T-helper 22 cell (primary cell): Measurements from ENCODE around the gene FAM171A1.
A peak's percentile ranks its signal among the peaks of the same experiment; 100 is the strongest.

Source experiments
- DNase-seq: peaks from one replicate; pipeline ENCODE4 v3.0.0-alpha.2; 2020; ENCODE audit warnings: low read depth

The FAM171A1 gene

GRCh38 chr10:15373199-15373598 is 2.1 kb upstream of the FAM171A1 start:
- DNase-seq, result no peak

- DNase-seq, result peak; percentile 3
Measured at GRCh38 chr10:15370212-15370855, 755 bp downstream of the FAM171A1 start.

- DNase-seq, result no peak
Measured at GRCh38 chr10:15369256-15370211, 1.6 kb downstream of the FAM171A1 start.

DNA sequence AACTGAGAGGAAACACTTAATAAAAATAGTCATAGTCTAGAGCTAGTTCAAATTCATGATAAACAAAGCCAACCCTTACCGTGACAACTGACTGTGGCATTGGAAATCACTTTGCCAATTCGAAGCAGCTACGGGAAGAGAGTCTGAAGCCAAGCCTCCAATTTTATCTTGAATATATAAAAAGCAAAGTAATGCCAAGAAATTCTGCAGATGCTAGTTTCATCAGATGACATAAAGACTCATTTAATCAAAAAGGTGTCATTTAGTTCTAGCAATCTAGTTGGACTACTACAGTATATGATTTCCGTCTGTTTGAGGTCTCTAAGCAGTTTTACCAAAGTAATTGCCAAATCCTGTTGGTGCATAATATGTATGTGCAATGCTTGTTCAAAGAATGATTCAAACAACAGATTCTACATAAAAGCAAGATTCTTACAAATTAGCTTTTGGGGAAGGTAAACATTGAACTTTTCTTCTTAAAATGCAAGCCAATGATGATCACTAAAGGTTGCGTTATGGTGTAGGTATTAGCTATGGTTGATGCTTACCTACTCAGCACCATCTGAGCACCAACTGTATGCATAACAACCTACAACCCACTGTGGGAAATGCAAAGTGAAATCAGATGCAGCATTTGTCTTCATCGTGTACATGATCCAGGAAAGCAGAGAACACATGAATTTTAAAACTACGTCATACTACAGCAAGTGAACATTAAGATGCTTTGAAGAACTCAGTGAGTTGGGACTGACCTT is 2.8 kb downstream of the FAM171A1 start:
- no peak for DNase-seq

DNA sequence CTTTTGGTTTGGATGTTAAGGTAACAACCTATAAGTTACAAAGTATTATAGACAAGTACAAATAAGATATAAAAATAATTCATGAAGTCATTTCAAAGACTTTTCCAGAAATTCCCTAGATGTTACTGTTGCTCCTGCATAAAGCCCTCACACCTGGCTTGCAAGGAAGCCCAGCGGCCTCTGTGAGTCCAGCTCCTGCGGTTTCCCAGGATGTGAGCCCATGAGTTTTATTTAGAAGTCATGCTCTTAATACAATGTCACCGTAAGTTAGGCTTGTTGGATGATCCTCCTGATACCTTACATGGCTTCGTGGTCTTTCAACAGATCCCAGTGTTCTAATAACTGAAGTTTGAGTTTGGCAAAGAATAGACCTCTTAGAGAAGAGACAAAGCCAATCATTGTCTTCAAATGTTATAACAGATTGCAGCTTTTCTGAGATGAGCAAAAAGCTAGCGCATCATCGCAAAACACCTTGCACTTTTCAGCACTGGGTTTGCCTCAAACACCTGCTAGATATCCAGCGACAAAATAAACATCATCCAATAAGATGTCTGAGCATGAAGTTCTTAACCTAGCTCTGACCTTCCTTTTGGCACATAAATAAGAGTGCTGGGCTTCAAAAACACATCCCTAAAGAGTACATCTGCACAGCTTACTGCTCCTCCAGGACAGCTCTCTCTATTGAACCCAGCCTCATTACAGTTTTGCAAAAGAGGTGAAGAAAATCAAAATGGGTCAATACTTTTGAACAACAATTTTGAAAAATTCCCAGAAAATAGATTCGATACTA is 3.6 kb downstream of the FAM171A1 start:
- no peak for DNase-seq

DNA sequence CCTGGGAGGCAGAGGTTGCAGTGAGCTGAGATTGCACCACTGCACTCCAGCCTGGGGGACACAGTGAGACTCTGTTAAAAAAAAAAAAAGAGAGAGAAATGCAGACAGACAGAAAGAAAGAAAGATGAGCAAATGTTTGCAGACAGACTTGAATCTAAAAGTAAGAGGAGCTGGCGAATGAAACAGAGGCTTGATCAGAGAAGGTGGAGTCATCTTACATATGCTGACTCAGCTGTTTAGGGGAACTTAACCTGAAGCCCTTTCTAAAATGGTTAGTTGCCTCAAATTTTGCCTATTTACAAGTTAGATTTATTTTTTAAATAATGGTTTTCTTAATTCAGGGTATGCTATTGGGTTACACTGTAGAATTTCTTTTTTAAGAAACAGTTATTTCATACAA is 5.4 kb downstream of the FAM171A1 start:
- no peak for DNase-seq

DNA sequence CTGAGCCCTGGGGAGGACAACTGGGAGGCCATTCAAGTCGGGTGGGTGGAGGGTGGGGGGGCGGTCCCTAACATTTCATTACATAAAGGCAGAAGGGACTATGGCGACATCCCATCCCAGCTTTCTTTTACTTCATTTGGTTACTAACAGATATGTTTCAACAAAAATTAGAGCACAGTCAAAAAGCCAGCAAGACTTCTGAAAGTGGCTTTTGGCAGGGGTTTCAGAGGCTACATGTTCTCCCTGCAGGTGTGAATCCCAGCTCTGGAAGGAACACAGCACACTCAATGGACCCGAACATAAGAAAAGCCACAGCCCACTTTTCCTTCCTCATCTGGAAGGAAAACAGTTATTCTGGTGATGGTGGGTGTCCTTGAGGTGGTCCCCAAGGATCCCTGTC is 7.1 kb downstream of the FAM171A1 start:
- DNase-seq, result no peak

- DNase-seq, result no peak
Measured at GRCh38 chr10:15363031-15363430, 8.1 kb downstream of the FAM171A1 start.

DNA sequence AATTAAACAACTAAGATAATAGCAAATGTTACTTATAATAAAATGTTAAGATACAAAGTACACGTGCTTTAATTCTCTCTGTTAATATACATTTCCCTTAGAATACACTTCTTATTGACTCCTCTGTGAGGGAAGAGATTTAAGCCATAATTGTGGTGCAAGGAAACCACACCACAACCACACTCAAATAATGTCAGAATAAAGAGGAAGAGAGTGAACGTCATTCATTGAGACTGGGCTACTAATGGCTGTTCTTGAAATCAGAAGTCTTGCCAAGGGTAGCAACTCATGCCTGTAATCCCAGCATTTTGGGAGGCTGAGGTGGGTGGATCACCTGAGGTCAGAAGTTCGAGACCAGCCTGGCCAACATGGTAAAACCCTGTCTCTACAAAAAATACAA is 10.0 kb downstream of the FAM171A1 start:
- DNase-seq, result no peak

GRCh38 chr10:15360566-15360965 is 10.5 kb downstream of the FAM171A1 start:
- no peak for DNase-seq

DNA sequence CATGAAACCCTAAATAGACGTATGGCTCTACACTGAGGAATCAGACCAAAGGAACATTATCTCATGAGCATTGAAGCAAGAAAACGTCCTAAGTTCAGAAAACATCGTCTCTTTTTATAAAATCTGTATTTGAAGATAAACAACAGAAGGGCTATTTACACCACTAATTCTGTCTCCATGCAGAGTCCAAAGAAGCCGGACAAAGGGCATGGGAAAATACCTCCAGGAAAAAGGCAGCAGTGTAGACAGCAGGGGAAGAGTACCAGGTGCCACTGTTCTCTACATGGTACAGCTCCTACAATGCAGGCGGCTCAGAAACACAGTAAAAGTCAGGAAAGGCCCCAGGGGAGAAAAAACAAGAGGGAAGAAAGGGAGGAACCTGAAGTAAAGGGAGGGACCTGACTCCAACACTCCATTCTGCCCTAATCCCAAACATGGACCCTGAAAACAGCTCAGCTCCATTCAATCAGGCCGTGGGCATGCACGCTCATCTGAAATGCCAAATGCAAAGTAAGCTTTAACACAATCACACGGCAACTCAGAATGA is 17.5 kb downstream of the FAM171A1 start:
- DNase-seq, result no peak

- DNase-seq, result no peak
Measured at GRCh38 chr10:15352836-15353235, 18.3 kb downstream of the FAM171A1 start.

GRCh38 chr10:15352201-15352600 is 18.9 kb downstream of the FAM171A1 start:
- DNase-seq, result no peak

DNA sequence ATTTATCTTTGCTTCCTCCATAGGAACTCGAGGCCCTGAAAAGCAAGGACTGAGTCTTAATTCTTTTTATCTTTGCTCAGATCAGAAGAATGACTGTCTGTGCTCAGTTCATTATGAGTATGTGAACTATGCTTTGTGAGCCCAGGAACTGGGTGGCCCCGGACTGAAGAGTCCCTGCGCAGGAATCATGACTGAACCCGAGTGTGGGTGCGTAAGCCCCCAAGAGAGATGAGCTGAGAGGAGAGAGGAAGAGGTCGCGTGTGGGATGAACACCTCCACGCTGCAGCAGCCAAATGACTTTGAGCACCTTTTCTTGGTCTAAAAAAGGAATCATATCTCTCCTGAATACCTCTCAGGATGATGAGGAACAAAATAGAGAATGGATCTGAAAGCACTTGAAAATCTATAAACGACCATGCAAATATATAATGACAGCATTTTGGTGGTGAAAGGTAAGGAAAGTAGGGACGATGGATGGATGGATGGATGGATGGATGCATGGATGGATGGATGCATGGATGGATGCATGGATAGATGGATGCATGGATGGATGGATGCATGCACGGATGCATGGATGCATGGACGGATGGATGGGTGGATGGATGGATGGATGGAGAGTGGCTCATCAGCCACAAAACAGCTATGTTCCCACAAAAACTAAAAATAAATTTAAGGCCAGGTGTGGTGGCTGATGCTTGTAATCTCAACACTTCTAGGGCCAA is 19.8 kb downstream of the FAM171A1 start:
- DNase-seq, result no peak

GRCh38 chr10:15349112-15349511 is 22.0 kb downstream of the FAM171A1 start:
- no peak for DNase-seq

- no peak for DNase-seq
Measured at GRCh38 chr10:15348579-15348978, 22.5 kb downstream of the FAM171A1 start.

DNA sequence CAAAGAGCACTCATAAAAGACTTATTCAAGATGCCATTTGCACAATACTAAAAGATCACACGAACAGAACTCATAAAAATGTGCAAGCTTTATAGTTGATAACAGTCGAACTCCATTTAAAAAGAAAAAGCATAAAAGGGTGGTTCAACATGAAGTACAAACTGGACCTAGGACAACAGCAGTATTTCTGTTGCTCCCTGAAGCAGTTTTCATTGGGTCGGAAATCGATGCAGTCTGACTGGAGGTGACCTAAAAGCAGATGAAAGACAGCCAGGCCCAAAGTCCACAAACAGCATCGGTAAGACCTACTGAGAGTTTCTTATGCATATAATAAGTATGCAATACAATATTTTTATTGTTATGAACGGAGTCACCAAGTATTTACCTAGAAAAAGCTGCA is 23.9 kb downstream of the FAM171A1 start:
- no peak for DNase-seq

- DNase-seq, result no peak
Measured at GRCh38 chr10:15346440-15347141, 24.5 kb downstream of the FAM171A1 start.

DNA sequence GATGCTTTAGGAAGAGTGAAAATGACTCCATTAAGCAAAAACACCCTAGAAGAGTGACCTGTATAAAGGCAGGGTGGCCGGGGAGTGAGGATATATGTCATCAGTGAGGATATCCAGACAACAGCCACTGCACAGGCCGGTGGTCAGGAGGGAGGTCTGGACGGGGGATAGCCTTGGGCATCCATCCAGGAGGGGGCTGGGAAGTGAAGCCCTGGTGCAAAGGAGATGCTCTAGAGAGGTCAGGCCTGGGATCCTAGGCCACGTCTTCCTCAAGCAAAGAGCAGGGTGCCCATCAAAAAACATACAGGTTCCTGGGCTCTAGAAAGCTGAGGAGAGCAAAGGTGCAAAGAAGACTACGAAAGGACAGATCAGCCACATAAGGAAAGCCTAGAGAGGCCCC is 25.6 kb downstream of the FAM171A1 start:
- no peak for DNase-seq

DNA sequence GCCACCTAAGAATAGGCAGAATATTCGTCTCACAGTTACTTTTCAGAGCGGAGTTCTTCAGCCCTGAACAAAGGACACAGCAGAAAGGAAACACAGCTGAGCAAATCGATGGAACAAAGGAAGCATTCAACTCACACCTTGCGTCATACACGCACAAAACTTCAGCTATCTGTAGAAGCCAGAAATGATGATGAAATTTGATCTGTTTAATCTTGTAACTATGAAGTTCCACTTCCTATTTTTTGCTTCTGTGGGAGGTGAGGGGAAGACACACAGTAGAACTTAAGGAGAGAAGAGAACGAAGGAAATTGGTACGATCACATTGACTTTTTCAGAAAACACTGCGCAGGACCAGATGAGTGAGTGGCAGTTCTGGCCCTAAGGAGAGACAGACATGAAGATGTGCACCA is 26.2 kb downstream of the FAM171A1 start:
- no peak for DNase-seq
